Measurements from ENCODE around the gene CHPT1. TPM values are rescaled to one million over a fixed set of nuclear protein-coding genes. Genes with fewer than 3 reads are reported as not detected.

CHPT1 gene
- polyA plus RNA-seq, 1 of the 3 experiments (the other 2 are of a cell fraction) = 12.0 TPM

DNA sequence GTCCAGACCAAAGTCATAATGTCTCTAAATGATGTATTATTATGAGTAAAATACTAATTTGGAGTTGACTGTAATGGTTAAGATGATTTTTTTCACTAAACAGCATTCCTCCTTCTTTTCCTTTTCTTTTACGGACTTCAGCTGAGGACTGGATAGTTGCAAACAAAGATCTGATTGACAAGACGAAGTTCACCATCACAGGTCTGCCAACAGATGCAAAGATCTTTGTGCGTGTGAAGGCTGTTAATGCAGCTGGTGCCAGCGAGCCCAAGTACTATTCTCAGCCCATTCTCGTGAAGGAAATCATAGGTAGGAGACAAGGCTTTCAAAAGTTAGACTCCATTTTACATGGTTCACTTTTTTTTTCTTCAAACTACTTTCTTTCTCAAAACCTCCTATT, 29.8 kb upstream of the CHPT1 start:
- H2AFZ ChIP-seq (ENCODE audit: low read depth) = no peak overlapping the region
- ChIA-PET CTCF (interaction anchor here (0.7 to 1.6 kb wide), 2 partner anchors 8 to 14 kb away, joined by 3 to 4 read pairs; no protein-coding TSS in a partner anchor), POLR2A (no interaction called here)
- no peak for DNase-seq
- 16% methylated on average over 5 of the region's 5 CpGs for WGBS (ENCODE audit: low lambda C conversion rate)
- H3K9ac ChIP-seq = no peak overlapping the region
- no peaks in the 10 kb centered on the region for H3K9me3 ChIP-seq
- no peak overlapping the region for H3K4me2 ChIP-seq
- peaks cover 24% of the 10 kb centered on the region; the same call in 1 of the 2 replicates for H3K27me3 ChIP-seq (ENCODE audit: insufficient read depth)
- no peaks in the 10 kb centered on the region for H3K36me3 ChIP-seq (replicated peaks in 1 of 2; ENCODE audit: control insufficient read depth in 1 of 2, insufficient read depth in 2 of 2, low read length in 1 of 2)
- no peaks in the 10 kb centered on the region for H4K20me1 ChIP-seq (ENCODE audit: insufficient read depth)
- H3K4me3 ChIP-seq (ENCODE audit: low read depth in 2 of 2, low read length in 1 of 2) = no peak overlapping the region
- no peaks in the 10 kb centered on the region for H3K4me1 ChIP-seq (ENCODE audit: control insufficient read depth in 1 of 2, insufficient read depth in 2 of 2, low read depth in 1 of 2, low read length in 1 of 2)
- TF ChIP-seq EP300 (IDR thresholded peaks at IDR 0.05; ENCODE audit: borderline replicate concordance in 1 of 2, low read depth in 1 of 2, low read length in 1 of 2) = no peak
- no peak for TF ChIP-seq JUND (IDR thresholded peaks at IDR 0.05)
- TF ChIP-seq GABPA (IDR thresholded peaks at IDR 0.05; ENCODE audit: low read depth) = no peak
- TF ChIP-seq PBX3 (IDR thresholded peaks at IDR 0.05) = no peak
- no peak for TF ChIP-seq POLR2AphosphoS5 (IDR thresholded peaks at IDR 0.05; ENCODE audit: low read depth, low read length)
- no peak for TF ChIP-seq MXI1 (IDR thresholded peaks at IDR 0.05; ENCODE audit: low read depth, low read length)
- no peak for TF ChIP-seq CTCF (IDR thresholded peaks at IDR 0.05)
- TF ChIP-seq, protein P1, sequence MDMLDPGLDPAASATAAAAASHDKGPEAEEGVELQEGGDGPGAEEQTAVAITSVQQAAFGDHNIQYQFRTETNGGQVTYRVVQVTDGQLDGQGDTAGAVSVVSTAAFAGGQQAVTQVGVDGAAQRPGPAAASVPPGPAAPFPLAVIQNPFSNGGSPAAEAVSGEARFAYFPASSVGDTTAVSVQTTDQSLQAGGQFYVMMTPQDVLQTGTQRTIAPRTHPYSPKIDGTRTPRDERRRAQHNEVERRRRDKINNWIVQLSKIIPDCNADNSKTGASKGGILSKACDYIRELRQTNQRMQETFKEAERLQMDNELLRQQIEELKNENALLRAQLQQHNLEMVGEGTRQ (IDR thresholded peaks at IDR 0.05; ENCODE audit: borderline replicate concordance, low read depth, low read length) = no peak
- no peak for TF ChIP-seq YY1 (IDR thresholded peaks at IDR 0.05; ENCODE audit: low read depth)
- no peak for TF ChIP-seq RAD21 (IDR thresholded peaks at IDR 0.05; ENCODE audit: low read length)
- TF ChIP-seq SIN3A (IDR thresholded peaks at IDR 0.05; ENCODE audit: borderline replicate concordance, low read depth, low read length) = no peak
- H3K9me2 ChIP-seq = no peaks in the 10 kb centered on the region
- no peaks in the 10 kb centered on the region for H3K79me2 ChIP-seq (ENCODE audit: insufficient read depth)
- H3F3A ChIP-seq (replicated peaks; ENCODE audit: insufficient read depth) = no peaks in the 10 kb centered on the region
- H3K27ac ChIP-seq (ENCODE audit: low read depth in 2 of 2, low read length in 1 of 2) = no peak overlapping the region

DNA sequence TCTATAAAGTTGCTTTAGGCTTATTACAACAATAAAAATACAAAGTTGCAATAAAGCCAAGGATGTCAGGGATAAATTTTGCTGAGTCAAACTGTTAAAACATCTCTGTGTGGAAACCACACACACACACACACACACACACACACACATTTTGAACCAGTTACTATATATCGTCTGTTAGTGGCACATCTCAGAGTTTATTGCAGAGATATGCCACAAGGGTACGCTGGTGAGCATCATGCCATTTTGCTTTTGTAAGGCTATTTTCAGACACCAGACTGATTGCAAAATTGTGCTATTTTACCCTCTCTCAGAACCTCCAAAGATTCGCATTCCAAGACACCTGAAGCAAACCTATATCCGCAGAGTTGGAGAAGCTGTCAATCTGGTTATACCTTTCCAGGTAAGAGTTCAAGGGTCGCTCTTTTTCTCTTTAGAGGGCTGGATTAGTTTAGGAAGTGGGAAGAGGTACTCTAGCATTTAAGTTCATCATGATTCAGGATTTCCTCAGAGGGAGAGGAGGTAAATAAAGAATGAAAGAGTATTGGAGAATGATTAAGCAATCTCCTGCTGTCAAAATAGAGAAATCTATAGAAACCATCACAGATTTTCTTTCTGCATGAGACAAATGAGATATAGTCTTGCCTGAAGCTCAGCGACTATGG, 27.3 kb upstream of the CHPT1 start:
- Histone ChIP-seq H3F3A (replicated peaks; ENCODE audit: insufficient read depth) (no peaks in the 10 kb centered on the region), H3K9me3 (no peaks in the 10 kb centered on the region), H4K20me1 (ENCODE audit: insufficient read depth) (no peaks in the 10 kb centered on the region), H2AFZ (ENCODE audit: low read depth) (no peak overlapping the region), H3K9ac (no peak overlapping the region), H3K4me2 (no peak overlapping the region), H3K9me2 (no peaks in the 10 kb centered on the region), H3K27me3 (ENCODE audit: insufficient read depth) (peaks cover 18% of the 10 kb centered on the region; the same call in 1 of the 2 replicates), H3K4me1 (ENCODE audit: control insufficient read depth in 1 of 2, insufficient read depth in 2 of 2, low read depth in 1 of 2, low read length in 1 of 2) (no peaks in the 10 kb centered on the region), H3K4me3 (ENCODE audit: low read depth in 2 of 2, low read length in 1 of 2) (no peak overlapping the region), H3K27ac (ENCODE audit: low read depth in 2 of 2, low read length in 1 of 2) (no peak overlapping the region), H3K36me3 (replicated peaks in 1 of 2; ENCODE audit: control insufficient read depth in 1 of 2, insufficient read depth in 2 of 2, low read length in 1 of 2) (no peaks in the 10 kb centered on the region), H3K79me2 (ENCODE audit: insufficient read depth) (no peaks in the 10 kb centered on the region)
- ChIA-PET CTCF (interaction anchor here (0.8 to 1.0 kb wide), 3 partner anchors 12 to 166 kb away, joined by 3 read pairs; no protein-coding TSS in a partner anchor), POLR2A (no interaction called here)
- TF ChIP-seq RCOR1 (IDR thresholded peaks at IDR 0.05; ENCODE audit: low read length) (no peak), EZH2phosphoT487 (IDR thresholded peaks at IDR 0.05; ENCODE audit: borderline replicate concordance, low read depth) (no peak), FOSL2 (IDR thresholded peaks at IDR 0.05; ENCODE audit: borderline replicate concordance, low read depth) (no peak), RAD21 (IDR thresholded peaks at IDR 0.05; ENCODE audit: low read length) (peak; percentile 50), JUND (IDR thresholded peaks at IDR 0.05) (no peak), SMC3 (IDR thresholded peaks at IDR 0.05; ENCODE audit: low read depth, low read length) (peak; percentile 43), CTCF (IDR thresholded peaks at IDR 0.05) (peak; percentile 56)
- TF ChIP-seq, protein P1 (IDR thresholded peaks at IDR 0.05; ENCODE audit: borderline replicate concordance, low read depth, low read length) = no peak
- DNase-seq = peak; percentile 19
- WGBS (ENCODE audit: low lambda C conversion rate) = 44% methylated on average over 6 of the region's 6 CpGs

All from SK-N-SH (cell line).